Liver (tissue), 9 donors: ENCODE data around the gene DIAPH2. TPM values are rescaled to one million over a fixed set of nuclear protein-coding genes. Genes with fewer than 3 reads are reported as not detected.

ENCODE experiments used
- DNase-seq: peaks from one replicate; pipeline ENCODE4 v3.0.0-alpha.2; 2017; ENCODE audit warnings: low spot score
- H3K27ac ChIP-seq, 2 donors: one replicate each; pipeline ENCODE4 v1.7.0; 2013; ENCODE audit warnings: inconsistent platforms in 2 of 2, low read length in 2 of 2, control low read depth in 1 of 2, low read depth in 1 of 2, mild to moderate bottlenecking in 1 of 2
- H3K27me3 ChIP-seq, 4 donors: one replicate each; pipeline versions ENCODE4 v1.6.1 to v1.7.0; 2013; ENCODE audit warnings: low read length in 3 of 4, inconsistent platforms in 1 of 4, mild to moderate bottlenecking in 1 of 4, moderate library complexity in 1 of 4; ENCODE audit not compliant: control insufficient read depth in 4 of 4, insufficient read depth in 4 of 4
- H3K36me3 ChIP-seq, 4 donors: one replicate each; pipeline versions ENCODE4 v1.6.1 to v1.7.0; 2013; ENCODE audit warnings: low read length in 3 of 4, mild to moderate bottlenecking in 3 of 4, low read depth in 1 of 4, moderate library complexity in 1 of 4; ENCODE audit not compliant: control insufficient read depth in 4 of 4, insufficient read depth in 3 of 4
- H3K4me1 ChIP-seq, 4 donors: one replicate each; pipeline versions ENCODE4 v1.6.1 to v1.7.0; 2013; ENCODE audit warnings: low read length in 3 of 4, mild to moderate bottlenecking in 3 of 4, moderate library complexity in 1 of 4; ENCODE audit not compliant: control insufficient read depth in 4 of 4, insufficient read depth in 4 of 4
- H3K4me3 ChIP-seq, 3 donors: one replicate each; pipeline versions ENCODE4 v1.6.1 to v1.7.0; 2013; ENCODE audit warnings: low read length in 3 of 3, control low read depth in 1 of 3, low read depth in 1 of 3, mild to moderate bottlenecking in 1 of 3
- H3K9ac ChIP-seq, 2 donors: one replicate each; pipeline ENCODE4 v1.7.0; 2013; ENCODE audit warnings: low read length in 2 of 2, mild to moderate bottlenecking in 2 of 2, moderate library complexity in 2 of 2, control low read depth in 1 of 2, low read depth in 1 of 2
- H3K9me3 ChIP-seq, 4 donors: one replicate each; pipeline versions ENCODE4 v1.6.1 to v1.7.0; 2013; ENCODE audit warnings: low read length in 3 of 4; ENCODE audit not compliant: control insufficient read depth in 4 of 4
- EGR1 ChIP-seq, 2 donors: IDR thresholded peaks; 2 replicates each; pipeline ENCODE4 v1.6.1; 2016 to 2018; ENCODE audit warnings: antibody characterized with exemption in 2 of 2, low read depth in 2 of 2
- FOXA1 ChIP-seq: IDR thresholded peaks from 2 replicates; pipeline ENCODE4 v1.6.1; 2016; ENCODE audit warnings: antibody characterized with exemption
- FOXA2 ChIP-seq: IDR thresholded peaks from 2 replicates; pipeline ENCODE4 v1.6.1; 2016; ENCODE audit warnings: antibody characterized with exemption
- GABPA ChIP-seq, 2 donors: IDR thresholded peaks in 1 of 2; conservative IDR thresholded peaks in 1 of 2; 2 replicates each; pipeline ENCODE4 v1.6.1; 2016; ENCODE audit warnings: antibody characterized with exemption in 2 of 2, mild to moderate bottlenecking in 1 of 2, moderate library complexity in 1 of 2
- HNF4A ChIP-seq, 2 donors: conservative IDR thresholded peaks; 2 replicates each; pipeline ENCODE4 v1.6.1; 2016; ENCODE audit warnings: antibody characterized with exemption in 2 of 2, mild to moderate bottlenecking in 2 of 2
- JUND ChIP-seq, 2 donors: IDR thresholded peaks; 2 replicates each; pipeline ENCODE4 v1.6.1; 2016; ENCODE audit warnings: antibody characterized with exemption in 2 of 2
- SP1 ChIP-seq: IDR thresholded peaks from 2 replicates; pipeline ENCODE4 v1.6.1; 2018; ENCODE audit warnings: antibody characterized with exemption, mild to moderate bottlenecking
- WGBS: extraction: QIAGEN DNeasy Blood & Tissue Kit; methylation state at CpG from one replicate; pipeline ENCODE4 v1.1.7; 2013; 5-methylcytosine and 5-hydroxymethylcytosine counted together
- polyA plus RNA-seq, 2 donors: library from polyadenylated mRNA; stranded (reverse) in 1 of 2; unstranded in 1 of 2; fragments of 200-250 nt in 1 of 2; fragments of >200 nt in 1 of 2; fragmentation: Nextera tagmentation in 1 of 2; extraction: Ambion mirVana in 1 of 2; gene quantifications; one replicate each; pipeline versions ENCODE4 v1.2.1 to v1.2.3, GENCODE V29; 2013 to 2015
- total RNA-seq, 2 donors: library from RNA; depleted of rRNA; stranded (reverse); fragments of >200 nt; gene quantifications; one replicate each; pipeline ENCODE4 v1.2.3, GENCODE V29; 2014
- TF ChIP-seq, protein P1 (sequence below): IDR thresholded peaks from 2 replicates; pipeline ENCODE4 v1.6.1; 2016; ENCODE audit warnings: antibody characterized with exemption
- TF ChIP-seq, protein P2 (sequence below): fragments of 150-350 bp; IDR thresholded peaks from 2 replicates; pipeline ENCODE4 v1.5.1; 2017; ENCODE audit warnings: improper control_type of control experiment, low read depth, low read length; ENCODE audit not compliant: missing input control
- TF ChIP-seq, protein P3 (sequence below): IDR thresholded peaks from 2 replicates; pipeline ENCODE4 v1.6.1; 2016; ENCODE audit warnings: antibody characterized with exemption
- TF ChIP-seq, protein P4 (sequence below): IDR thresholded peaks from 2 replicates; pipeline ENCODE4 v1.6.1; 2016; ENCODE audit warnings: antibody characterized with exemption, mild to moderate bottlenecking
- donor health status: healthy.
- donor health status: healthy.
- donor health status: healthy.
- donor health status: healthy.
- donor health status: healthy.

DIAPH2 gene
- total and polyA plus RNA-seq, 4 donors = 2.7 to 16.6 (median 5.3) TPM

DNA sequence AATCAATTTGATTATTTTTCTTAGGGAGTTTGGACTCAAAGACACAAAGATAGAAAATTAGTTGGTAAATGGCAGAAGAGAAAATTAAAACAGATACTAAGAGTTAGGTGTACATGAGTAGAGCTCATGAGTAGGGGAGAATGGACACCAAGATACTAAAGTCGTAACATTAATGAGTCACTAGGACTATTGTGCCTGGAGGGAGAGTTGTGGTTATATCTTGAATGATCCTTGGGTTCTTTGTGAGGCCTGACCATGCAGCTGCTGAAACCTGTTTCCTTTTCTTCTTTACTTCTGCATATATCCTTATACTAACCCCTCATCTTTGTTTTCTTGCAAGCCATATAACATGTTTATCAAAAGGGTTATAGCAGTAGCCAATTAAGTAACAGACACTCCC lies 731.8 kb downstream of the DIAPH2 start:
- DNase-seq = no peak
- no peaks in the 10 kb centered on the region for H3K4me1 ChIP-seq
- TF ChIP-seq FOXA2 (no peak), FOXA1 (no peak), SP1 (no peak), JUND (IDR thresholded peaks at IDR 0.05) (no peak), EGR1 (IDR thresholded peaks at IDR 0.05; ENCODE audit: low read depth in 2 of 2) (no peak), HNF4A (conservative IDR thresholded peaks at IDR 0.05) (no peak), GABPA (IDR thresholded peaks at IDR 0.05 in 1 of 2, conservative IDR thresholded peaks at IDR 0.05 in 1 of 2) (no peak)
- TF ChIP-seq, protein P1, sequence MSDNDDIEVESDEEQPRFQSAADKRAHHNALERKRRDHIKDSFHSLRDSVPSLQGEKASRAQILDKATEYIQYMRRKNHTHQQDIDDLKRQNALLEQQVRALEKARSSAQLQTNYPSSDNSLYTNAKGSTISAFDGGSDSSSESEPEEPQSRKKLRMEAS = no peak
- no peaks in the 10 kb centered on the region for H3K9me3 ChIP-seq
- 100% methylated on average over 1 of the region's 1 CpG for WGBS
- H3K27me3 ChIP-seq = no peaks in the 10 kb centered on the region
- H3K36me3 ChIP-seq = no peaks in the 10 kb centered on the region
- H3K9ac ChIP-seq = no peak overlapping the region
- no peak overlapping the region for H3K4me3 ChIP-seq
- no peak overlapping the region for H3K27ac ChIP-seq

DNA sequence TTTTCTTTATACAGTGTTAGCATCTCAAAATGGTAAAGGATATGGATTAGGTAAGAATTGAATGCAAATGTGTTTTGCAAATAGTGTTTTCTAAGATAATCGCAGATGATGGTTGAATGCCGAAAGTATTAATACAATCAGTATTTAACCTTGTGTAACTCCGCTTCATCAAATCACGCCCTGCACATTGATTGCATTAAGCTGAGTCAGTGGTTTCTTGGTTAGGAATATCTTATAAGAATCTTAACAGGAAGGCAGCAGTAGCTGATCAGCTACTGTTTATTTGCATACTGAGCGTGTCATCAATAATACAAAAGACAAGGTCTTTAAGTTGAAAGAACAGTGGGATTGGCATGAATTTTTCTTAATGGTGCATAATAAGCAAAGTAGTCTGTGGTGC lies 744.5 kb downstream of the DIAPH2 start:
- Histone ChIP-seq H3K36me3 (no peaks in the 10 kb centered on the region), H3K27ac (no peak overlapping the region), H3K9ac (no peak overlapping the region), H3K4me3 (no peak overlapping the region), H3K4me1 (no peaks in the 10 kb centered on the region), H3K27me3 (no peaks in the 10 kb centered on the region), H3K9me3 (no peaks in the 10 kb centered on the region)
- TF ChIP-seq, protein P2, sequence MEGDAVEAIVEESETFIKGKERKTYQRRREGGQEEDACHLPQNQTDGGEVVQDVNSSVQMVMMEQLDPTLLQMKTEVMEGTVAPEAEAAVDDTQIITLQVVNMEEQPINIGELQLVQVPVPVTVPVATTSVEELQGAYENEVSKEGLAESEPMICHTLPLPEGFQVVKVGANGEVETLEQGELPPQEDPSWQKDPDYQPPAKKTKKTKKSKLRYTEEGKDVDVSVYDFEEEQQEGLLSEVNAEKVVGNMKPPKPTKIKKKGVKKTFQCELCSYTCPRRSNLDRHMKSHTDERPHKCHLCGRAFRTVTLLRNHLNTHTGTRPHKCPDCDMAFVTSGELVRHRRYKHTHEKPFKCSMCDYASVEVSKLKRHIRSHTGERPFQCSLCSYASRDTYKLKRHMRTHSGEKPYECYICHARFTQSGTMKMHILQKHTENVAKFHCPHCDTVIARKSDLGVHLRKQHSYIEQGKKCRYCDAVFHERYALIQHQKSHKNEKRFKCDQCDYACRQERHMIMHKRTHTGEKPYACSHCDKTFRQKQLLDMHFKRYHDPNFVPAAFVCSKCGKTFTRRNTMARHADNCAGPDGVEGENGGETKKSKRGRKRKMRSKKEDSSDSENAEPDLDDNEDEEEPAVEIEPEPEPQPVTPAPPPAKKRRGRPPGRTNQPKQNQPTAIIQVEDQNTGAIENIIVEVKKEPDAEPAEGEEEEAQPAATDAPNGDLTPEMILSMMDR = no peak
- TF ChIP-seq, protein P3, sequence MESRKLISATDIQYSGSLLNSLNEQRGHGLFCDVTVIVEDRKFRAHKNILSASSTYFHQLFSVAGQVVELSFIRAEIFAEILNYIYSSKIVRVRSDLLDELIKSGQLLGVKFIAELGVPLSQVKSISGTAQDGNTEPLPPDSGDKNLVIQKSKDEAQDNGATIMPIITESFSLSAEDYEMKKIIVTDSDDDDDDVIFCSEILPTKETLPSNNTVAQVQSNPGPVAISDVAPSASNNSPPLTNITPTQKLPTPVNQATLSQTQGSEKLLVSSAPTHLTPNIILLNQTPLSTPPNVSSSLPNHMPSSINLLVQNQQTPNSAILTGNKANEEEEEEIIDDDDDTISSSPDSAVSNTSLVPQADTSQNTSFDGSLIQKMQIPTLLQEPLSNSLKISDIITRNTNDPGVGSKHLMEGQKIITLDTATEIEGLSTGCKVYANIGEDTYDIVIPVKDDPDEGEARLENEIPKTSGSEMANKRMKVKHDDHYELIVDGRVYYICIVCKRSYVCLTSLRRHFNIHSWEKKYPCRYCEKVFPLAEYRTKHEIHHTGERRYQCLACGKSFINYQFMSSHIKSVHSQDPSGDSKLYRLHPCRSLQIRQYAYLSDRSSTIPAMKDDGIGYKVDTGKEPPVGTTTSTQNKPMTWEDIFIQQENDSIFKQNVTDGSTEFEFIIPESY = no peak
- TF ChIP-seq, protein P4, sequence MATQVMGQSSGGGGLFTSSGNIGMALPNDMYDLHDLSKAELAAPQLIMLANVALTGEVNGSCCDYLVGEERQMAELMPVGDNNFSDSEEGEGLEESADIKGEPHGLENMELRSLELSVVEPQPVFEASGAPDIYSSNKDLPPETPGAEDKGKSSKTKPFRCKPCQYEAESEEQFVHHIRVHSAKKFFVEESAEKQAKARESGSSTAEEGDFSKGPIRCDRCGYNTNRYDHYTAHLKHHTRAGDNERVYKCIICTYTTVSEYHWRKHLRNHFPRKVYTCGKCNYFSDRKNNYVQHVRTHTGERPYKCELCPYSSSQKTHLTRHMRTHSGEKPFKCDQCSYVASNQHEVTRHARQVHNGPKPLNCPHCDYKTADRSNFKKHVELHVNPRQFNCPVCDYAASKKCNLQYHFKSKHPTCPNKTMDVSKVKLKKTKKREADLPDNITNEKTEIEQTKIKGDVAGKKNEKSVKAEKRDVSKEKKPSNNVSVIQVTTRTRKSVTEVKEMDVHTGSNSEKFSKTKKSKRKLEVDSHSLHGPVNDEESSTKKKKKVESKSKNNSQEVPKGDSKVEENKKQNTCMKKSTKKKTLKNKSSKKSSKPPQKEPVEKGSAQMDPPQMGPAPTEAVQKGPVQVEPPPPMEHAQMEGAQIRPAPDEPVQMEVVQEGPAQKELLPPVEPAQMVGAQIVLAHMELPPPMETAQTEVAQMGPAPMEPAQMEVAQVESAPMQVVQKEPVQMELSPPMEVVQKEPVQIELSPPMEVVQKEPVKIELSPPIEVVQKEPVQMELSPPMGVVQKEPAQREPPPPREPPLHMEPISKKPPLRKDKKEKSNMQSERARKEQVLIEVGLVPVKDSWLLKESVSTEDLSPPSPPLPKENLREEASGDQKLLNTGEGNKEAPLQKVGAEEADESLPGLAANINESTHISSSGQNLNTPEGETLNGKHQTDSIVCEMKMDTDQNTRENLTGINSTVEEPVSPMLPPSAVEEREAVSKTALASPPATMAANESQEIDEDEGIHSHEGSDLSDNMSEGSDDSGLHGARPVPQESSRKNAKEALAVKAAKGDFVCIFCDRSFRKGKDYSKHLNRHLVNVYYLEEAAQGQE = no peak
- DNase-seq = no peak
- 94% methylated on average over 5 of the region's 5 CpGs for WGBS
